HEK293T (cell line): ENCODE measurements around the gene ABHD17C.

ENCODE experiments used
- CTCF ChIA-PET: fragments of 350-600 bp; formaldehyde crosslinking; extraction: SDS; loops from one replicate; lab custom pipeline; 2021; ENCODE audit warnings: antibody characterized with exemption, inconsistent platforms; lab: Yijun Ruan, JAX
- POLR2A ChIA-PET: fragments of 350-600 bp; formaldehyde crosslinking; extraction: SDS; loops from one replicate; lab custom pipeline; 2020; ENCODE audit warnings: antibody characterized with exemption, inconsistent platforms; lab: Yijun Ruan, JAX
- DNase-seq: peaks from one replicate; pipeline ENCODE4 v3.0.0; 2012; ENCODE audit warnings: mixed read lengths; ENCODE audit errors: extremely low spot score
- ARNT ChIP-seq: fragments of 450-650 bp; IDR thresholded peaks from 2 replicates; pipeline ENCODE4 v1.6.1; 2017; ENCODE audit warnings: mild to moderate bottlenecking
- BHLHE40 ChIP-seq: fragments of 450-650 bp; IDR thresholded peaks from 2 replicates; pipeline ENCODE4 v1.6.1; 2016; ENCODE audit warnings: mild to moderate bottlenecking, moderate library complexity, borderline replicate concordance
- CTBP1 ChIP-seq: fragments of 450-650 bp; IDR thresholded peaks from 2 replicates; pipeline ENCODE4 v1.6.1; 2016; ENCODE audit warnings: borderline replicate concordance
- ELF4 ChIP-seq: fragments of 450-650 bp; IDR thresholded peaks from 2 replicates; pipeline ENCODE4 v1.6.1; 2017; ENCODE audit warnings: antibody characterized with exemption
- FOXA1 ChIP-seq: fragments of 450-650 bp; IDR thresholded peaks from 2 replicates; pipeline ENCODE4 v1.6.1; 2016; ENCODE audit warnings: mild to moderate bottlenecking
- FOXK2 ChIP-seq: fragments of 450-650 bp; IDR thresholded peaks from 2 replicates; pipeline ENCODE4 v1.6.1; 2016; ENCODE audit warnings: mild to moderate bottlenecking
- FOXM1 ChIP-seq: fragments of 450-650 bp; IDR thresholded peaks from 2 replicates; pipeline ENCODE4 v1.6.1; 2017; ENCODE audit warnings: mild to moderate bottlenecking, borderline replicate concordance
- HDGF ChIP-seq: fragments of 450-650 bp; IDR thresholded peaks from 2 replicates; pipeline ENCODE4 v1.6.1; 2017; ENCODE audit warnings: antibody characterized with exemption, borderline replicate concordance
- L3MBTL2 ChIP-seq: fragments of 450-650 bp; conservative IDR thresholded peaks from 2 replicates; pipeline ENCODE4 v1.6.1; 2016; ENCODE audit warnings: mild to moderate bottlenecking
- NFRKB ChIP-seq: fragments of 450-650 bp; IDR thresholded peaks from 2 replicates; pipeline ENCODE4 v1.6.1; 2016; ENCODE audit warnings: mild to moderate bottlenecking, moderate library complexity
- SP1 ChIP-seq: fragments of 450-650 bp; IDR thresholded peaks from 2 replicates; pipeline ENCODE4 v1.6.1; 2017
- SUZ12 ChIP-seq: fragments of 450-650 bp; IDR thresholded peaks from 2 replicates; pipeline ENCODE4 v1.6.1; 2016; ENCODE audit warnings: mild to moderate bottlenecking
- TARDBP ChIP-seq: fragments of 450-650 bp; IDR thresholded peaks from 2 replicates; pipeline ENCODE4 v1.6.1; 2016
- ZNF384 ChIP-seq: fragments of 450-650 bp; IDR thresholded peaks from 2 replicates; pipeline ENCODE4 v1.6.1; 2016
- TF ChIP-seq, protein P1 (sequence below): fragments of 450-650 bp; IDR thresholded peaks from 2 replicates; pipeline ENCODE4 v1.6.1; 2016

Gene ABHD17C

GRCh38 chr15:80804970-80805495 is 109.9 kb downstream of the ABHD17C start:
- no peak for DNase-seq
- TF ChIP-seq SP1, result no peak
- TF ChIP-seq, protein P1, sequence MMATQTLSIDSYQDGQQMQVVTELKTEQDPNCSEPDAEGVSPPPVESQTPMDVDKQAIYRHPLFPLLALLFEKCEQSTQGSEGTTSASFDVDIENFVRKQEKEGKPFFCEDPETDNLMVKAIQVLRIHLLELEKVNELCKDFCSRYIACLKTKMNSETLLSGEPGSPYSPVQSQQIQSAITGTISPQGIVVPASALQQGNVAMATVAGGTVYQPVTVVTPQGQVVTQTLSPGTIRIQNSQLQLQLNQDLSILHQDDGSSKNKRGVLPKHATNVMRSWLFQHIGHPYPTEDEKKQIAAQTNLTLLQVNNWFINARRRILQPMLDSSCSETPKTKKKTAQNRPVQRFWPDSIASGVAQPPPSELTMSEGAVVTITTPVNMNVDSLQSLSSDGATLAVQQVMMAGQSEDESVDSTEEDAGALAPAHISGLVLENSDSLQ, result no peak
- no peak for TF ChIP-seq BHLHE40
- TF ChIP-seq ELF4, result no peak
- TF ChIP-seq FOXM1, result no peak
- no peak for TF ChIP-seq HDGF
- no peak for TF ChIP-seq FOXA1
- no peak for TF ChIP-seq TARDBP
- TF ChIP-seq ARNT, result no peak
- TF ChIP-seq ZNF384, result no peak
- TF ChIP-seq SUZ12, result no peak
- TF ChIP-seq NFRKB, result no peak
- no peak for TF ChIP-seq L3MBTL2
- TF ChIP-seq CTBP1, result no peak
- no peak for TF ChIP-seq FOXK2
- POLR2A ChIA-PET, result no interaction called here
- CTCF ChIA-PET, result interaction anchor here (0.7 to 1.5 kb wide), 5 partner anchors 26 to 461 kb away, joined by 3 to 5 read pairs (median 3); partner anchors contain the start of gene CEMIP
